Neural crest cell (in vitro differentiated cells): ENCODE measurements around the gene ZC3H4. TPM values are rescaled to one million over a fixed set of nuclear protein-coding genes. Genes with fewer than 3 reads are reported as not detected.

Experiments
- DNase-seq: peaks from one replicate; pipeline ENCODE4 v3.0.0; 2021; ENCODE audit warnings: low read depth, mixed read lengths, low spot score
- H3K27ac Mint-ChIP-seq: one replicate; pipeline ENCODE4 v1.8.0; 2021; ENCODE audit warnings: mild to moderate bottlenecking, mixed read lengths; ENCODE audit not compliant: unreplicated experiment
- H3K27me3 Mint-ChIP-seq: 2 replicates; pipeline ENCODE4 v1.8.0; 2021; ENCODE audit warnings: low read depth, mild to moderate bottlenecking, mixed read lengths
- H3K36me3 Mint-ChIP-seq: 2 replicates; pipeline ENCODE4 v1.8.0; 2021; ENCODE audit warnings: low read depth, mild to moderate bottlenecking, mixed read lengths
- H3K4me1 Mint-ChIP-seq: 2 replicates; pipeline ENCODE4 v1.8.0; 2021; ENCODE audit warnings: mixed read lengths
- H3K4me3 Mint-ChIP-seq: one replicate; pipeline ENCODE4 v1.8.0; 2021; ENCODE audit warnings: mild to moderate bottlenecking, mixed read lengths
- H3K9me3 Mint-ChIP-seq: 2 replicates; pipeline ENCODE4 v1.8.0; 2021; ENCODE audit warnings: mixed read lengths
- CTCF ChIP-seq: fragments of 200-600 bp; sonication (generic); conservative IDR thresholded peaks from 2 replicates; pipeline ENCODE4 v1.5.0; 2021; ENCODE audit warnings: antibody characterized with exemption, mild to moderate bottlenecking
- total RNA-seq: library from RNA; stranded (reverse); gene quantifications from 2 replicates; pipeline ENCODE4 v1.2.1, GENCODE V29; 2021

Gene ZC3H4
- total RNA-seq, 1 donor from 2014 or later: 104 TPM

- TF ChIP-seq CTCF: no peak
- no peak overlapping the region for H3K4me3 Mint-ChIP-seq
- no peak overlapping the region for H3K27ac Mint-ChIP-seq
- peaks cover 42% of the 10 kb centered on the region for H3K36me3 Mint-ChIP-seq
- peaks cover 46% of the 10 kb centered on the region for H3K4me1 Mint-ChIP-seq
- no peak for DNase-seq
- H3K9me3 Mint-ChIP-seq: no peaks in the 10 kb centered on the region
- H3K27me3 Mint-ChIP-seq: no peaks in the 10 kb centered on the region
These were observed 38.1 kb upstream of the ZC3H4 start for GRCh38 chr19:47151627-47152026.

GRCh38 chr19:47146920-47147319 is 33.3 kb upstream of the ZC3H4 start:
- Mint-ChIP-seq H3K4me1 (peaks cover 27% of the 10 kb centered on the region), H3K9me3 (no peaks in the 10 kb centered on the region), H3K27me3 (no peaks in the 10 kb centered on the region), H3K36me3 (peaks cover 37% of the 10 kb centered on the region), H3K27ac (peak overlapping the region; percentile 7), H3K4me3 (no peak overlapping the region)
- TF ChIP-seq CTCF: no peak
- DNase-seq: no peak

GRCh38 chr19:47145639-47146486 is 32.3 kb upstream of the ZC3H4 start:
- peaks cover 25% of the 10 kb centered on the region for H3K4me1 Mint-ChIP-seq
- no peak for DNase-seq
- H3K27ac Mint-ChIP-seq: peak overlapping the region; percentile 1
- H3K9me3 Mint-ChIP-seq: no peaks in the 10 kb centered on the region
- no peak overlapping the region for H3K4me3 Mint-ChIP-seq
- H3K27me3 Mint-ChIP-seq: no peaks in the 10 kb centered on the region
- H3K36me3 Mint-ChIP-seq: peaks cover 31% of the 10 kb centered on the region
- no peak for TF ChIP-seq CTCF

GRCh38 chr19:47144630-47145029 is 31.1 kb upstream of the ZC3H4 start:
- TF ChIP-seq CTCF: no peak
- DNase-seq: no peak
- H3K4me1 Mint-ChIP-seq: peaks cover 16% of the 10 kb centered on the region
- peaks cover 23% of the 10 kb centered on the region for H3K36me3 Mint-ChIP-seq
- no peaks in the 10 kb centered on the region for H3K9me3 Mint-ChIP-seq
- no peak overlapping the region for H3K4me3 Mint-ChIP-seq
- H3K27ac Mint-ChIP-seq: no peak overlapping the region
- H3K27me3 Mint-ChIP-seq: no peaks in the 10 kb centered on the region

GRCh38 chr19:47143322-47144073 is 29.9 kb upstream of the ZC3H4 start:
- Mint-ChIP-seq H3K4me3 (no peak overlapping the region), H3K4me1 (peaks cover 17% of the 10 kb centered on the region), H3K36me3 (peaks cover 24% of the 10 kb centered on the region), H3K27ac (peak overlapping the region; percentile 87), H3K9me3 (no peaks in the 10 kb centered on the region), H3K27me3 (no peaks in the 10 kb centered on the region)
- no peak for DNase-seq
- TF ChIP-seq CTCF: no peak
